22Rv1 (cell line): ENCODE data around the gene BIN2.

Source experiments
- CTCF ChIP-seq: fragments of 450-650 bp; IDR thresholded peaks from 2 replicates; pipeline ENCODE4 v1.5.1; 2017; ENCODE audit warnings: mild to moderate bottlenecking
- ZFX ChIP-seq: fragments of 450-650 bp; IDR thresholded peaks from 2 replicates; pipeline ENCODE4 v1.6.1; 2017; ENCODE audit warnings: antibody characterized with exemption, borderline replicate concordance

- no peak for TF ChIP-seq CTCF
- TF ChIP-seq ZFX, result no peak
Measured at GRCh38 chr12:51240971-51241370, 83.0 kb downstream of the BIN2 start.
